ELR (cell line): Measurements from ENCODE around the gene PPIF.

Experiments used
- DNase-seq: peaks from one replicate; pipeline ENCODE4 v3.0.0-alpha.2; 2015; ENCODE audit warnings: low read depth

The PPIF gene

DNA sequence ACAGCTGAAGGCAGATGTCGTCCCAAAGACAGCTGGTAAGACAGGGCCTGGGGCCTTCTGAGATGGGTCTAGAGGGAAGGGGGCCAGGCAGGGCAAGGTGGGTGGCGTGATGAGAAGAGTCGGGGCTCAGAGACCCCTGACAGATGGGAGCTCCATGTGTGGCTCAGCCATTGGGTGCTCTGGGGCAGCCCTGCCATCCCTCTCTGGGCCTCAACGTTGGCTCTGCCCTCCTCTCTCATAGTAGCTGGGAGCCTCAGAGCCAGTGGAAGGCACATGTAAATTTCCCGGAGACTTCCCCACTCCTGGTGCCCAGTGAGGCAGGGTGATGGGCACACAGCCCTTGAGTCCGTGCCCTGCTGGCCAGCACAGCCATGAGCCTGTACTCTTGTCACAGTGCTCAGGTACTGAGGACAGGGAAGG lies 1.8 kb downstream of the PPIF start:
- no peak for DNase-seq

DNA sequence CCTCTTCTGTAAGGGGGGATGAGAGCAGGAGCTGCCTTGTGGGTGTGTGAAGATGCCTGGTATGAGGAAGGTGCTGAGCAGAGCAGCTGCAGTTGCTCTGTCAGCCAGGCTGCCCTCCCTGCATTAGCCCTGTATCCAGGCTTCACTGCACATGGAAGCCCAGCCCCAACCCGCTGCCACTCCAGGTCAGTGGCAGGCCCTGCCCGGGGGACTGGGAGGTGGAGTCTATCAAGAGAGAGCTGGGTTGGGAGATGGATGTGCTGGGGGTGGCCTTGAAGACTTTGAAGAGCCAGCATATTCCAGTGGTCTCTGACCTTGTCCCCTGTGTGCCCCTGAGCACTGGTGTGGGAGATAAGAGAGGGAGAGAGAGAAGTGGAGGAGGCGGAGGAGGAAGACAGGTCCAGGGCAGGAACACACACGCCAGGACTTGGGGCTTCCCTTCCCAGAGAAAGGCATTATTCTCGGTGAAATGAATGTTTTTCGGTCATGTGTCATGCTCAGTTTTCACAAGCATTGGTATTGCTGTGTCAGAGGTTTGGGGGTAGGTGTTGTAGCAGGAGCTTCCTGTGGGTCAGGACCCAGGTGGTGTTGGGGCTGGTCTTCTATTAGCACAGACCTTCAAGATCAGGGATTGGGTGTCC lies 2.6 kb downstream of the PPIF start:
- DNase-seq = no peak

DNA sequence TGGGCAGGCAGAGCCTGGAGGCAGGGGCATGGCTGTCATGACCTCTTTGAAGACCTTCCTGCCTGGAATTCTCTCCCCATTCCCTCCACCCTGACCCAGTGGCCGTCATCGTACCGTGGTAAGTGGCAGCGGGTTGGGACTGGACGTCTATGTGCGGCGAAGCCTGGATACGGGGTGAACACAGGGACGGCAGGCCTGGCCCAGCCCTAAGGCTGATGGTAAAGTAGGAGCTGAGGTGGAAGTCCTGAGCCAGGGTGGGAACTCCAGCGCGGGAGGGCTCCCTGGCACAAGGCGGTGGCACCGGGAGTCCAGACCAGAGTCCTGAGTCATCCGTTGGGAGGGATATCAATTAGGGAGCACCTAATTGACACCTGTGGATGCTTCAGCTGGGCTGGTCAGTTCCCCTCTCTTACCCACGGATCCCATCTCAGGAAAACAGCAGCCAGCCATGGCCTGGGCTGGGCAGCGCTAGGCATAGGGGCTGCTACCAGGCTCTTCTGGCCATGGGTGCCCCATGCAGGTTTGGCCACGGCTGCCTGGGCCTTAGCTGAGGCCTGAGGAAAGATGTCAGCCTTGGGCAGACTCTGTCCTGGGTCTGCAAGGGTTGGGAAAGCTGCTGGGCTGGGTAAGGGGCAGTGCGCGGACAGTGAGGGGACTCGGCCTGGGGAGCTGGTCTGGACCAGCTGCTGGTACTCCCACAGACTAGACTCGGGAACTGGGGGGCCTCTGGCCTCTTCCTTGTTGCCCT lies 3.3 kb downstream of the PPIF start:
- no peak for DNase-seq

DNA sequence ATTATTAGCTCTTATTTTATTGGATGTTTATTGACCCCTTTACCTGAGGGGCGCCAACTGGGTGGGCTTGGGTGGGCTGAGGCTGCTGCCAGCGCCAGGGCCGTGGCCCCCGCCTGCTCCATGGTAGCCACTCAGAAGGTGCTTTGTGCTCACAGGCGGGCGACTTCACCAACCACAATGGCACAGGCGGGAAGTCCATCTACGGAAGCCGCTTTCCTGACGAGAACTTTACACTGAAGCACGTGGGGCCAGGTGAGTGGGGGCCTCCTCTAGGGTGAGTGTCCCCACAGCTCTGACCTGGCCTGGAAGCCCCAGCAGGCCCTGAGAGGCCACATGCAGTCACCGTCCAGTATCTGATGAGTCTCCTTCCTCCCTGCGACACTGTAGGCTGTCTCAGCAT lies 4.1 kb downstream of the PPIF start:
- no peak for DNase-seq

DNA sequence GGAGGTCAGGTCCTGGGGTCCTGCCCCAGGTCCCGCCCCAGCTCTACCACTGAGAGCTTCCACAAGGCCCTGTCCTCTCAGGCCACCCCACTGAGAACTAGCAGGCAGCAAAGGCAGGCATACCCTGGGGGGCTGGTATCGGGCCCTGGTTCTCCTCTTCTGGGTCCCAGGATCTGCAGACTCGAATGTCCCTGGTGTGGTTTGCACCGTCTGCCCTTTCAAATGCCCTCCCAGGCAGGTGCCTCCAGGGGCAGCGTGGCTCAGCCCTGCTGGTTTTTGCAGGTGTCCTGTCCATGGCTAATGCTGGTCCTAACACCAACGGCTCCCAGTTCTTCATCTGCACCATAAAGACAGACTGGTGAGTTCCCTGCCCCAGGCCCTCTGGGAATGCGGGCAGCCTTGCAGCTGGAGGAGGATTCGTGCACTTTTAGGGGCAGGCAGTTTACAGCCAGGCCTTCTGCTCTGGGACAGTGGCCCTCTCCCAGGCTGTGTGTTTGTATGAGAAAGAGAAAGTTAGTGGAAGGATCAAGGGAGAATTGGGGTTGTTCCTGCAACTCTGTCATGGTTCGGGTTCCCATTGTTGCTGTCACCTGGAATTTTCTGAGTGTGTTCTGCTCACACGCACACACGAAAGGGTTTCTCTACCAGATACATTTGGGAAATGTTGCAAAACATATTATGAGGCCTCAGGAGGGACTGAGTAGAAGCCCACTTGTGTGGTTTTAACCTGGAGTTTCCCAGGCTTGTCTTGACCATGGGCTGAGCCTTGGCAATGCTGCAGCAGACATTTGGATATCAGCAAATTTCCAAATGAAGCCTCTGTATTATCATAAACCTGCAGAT lies 5.0 kb downstream of the PPIF start:
- no peak for DNase-seq

DNA sequence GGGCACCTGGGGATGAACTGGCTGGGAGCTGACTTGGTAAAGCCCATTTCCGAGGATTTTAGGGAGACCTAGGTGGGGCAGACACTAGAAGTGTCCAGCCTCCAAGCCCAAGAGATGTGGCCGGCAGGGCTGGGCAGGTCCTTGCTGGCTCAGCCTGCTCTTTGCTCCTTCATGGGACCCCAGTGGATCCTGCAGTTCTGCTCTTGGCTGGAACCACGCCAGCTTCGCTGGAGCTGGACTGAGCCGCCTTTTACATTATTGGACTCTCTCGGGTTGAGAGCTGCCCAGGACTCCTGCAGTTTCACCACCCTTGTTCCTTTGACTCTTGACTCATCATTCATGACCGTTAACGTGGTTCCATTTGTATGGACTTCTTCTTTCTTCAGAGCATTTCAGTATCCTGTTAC lies 5.7 kb downstream of the PPIF start:
- no peak for DNase-seq

DNA sequence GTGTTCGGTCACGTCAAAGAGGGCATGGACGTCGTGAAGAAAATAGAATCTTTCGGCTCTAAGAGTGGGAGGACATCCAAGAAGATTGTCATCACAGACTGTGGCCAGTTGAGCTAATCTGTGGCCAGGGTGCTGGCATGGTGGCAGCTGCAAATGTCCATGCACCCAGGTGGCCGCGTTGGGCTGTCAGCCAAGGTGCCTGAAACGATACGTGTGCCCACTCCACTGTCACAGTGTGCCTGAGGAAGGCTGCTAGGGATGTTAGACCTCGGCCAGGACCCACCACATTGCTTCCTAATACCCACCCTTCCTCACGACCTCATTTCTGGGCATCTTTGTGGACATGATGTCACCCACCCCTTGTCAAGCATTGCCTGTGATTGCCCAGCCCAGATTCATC lies 6.5 kb downstream of the PPIF start:
- no peak for DNase-seq

DNA sequence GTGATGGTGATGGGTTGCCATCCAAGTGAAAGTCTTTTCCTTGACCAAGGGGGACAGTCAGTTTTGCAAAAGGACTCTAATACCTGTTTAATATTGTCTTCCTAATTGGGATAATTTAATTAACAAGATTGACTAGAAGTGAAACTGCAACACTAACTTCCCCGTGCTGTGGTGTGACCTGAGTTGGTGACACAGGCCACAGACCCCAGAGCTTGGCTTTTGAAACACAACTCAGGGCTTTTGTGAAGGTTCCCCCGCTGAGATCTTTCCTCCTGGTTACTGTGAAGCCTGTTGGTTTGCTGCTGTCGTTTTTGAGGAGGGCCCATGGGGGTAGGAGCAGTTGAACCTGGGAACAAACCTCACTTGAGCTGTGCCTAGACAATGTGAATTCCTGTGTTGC lies 6.9 kb downstream of the PPIF start:
- DNase-seq = no peak

DNA sequence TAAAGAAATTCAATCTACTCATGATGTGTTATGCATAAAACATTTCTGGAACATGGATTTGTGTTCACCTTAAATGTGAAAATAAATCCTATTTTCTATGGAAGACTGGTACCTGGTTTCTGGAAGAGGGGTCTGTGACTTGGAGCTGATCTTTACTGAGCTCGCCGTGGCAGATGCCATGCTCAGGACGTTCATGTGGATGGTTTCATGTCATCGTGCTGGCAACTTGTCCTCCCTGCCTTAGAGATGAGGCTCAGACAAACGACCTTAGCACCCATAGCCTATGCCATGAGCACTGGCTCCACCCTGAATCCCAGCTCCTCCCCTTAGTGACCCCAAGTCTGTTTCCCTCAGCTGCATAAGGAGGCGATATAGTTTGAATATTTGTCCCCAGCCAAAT lies 7.3 kb downstream of the PPIF start:
- no peak for DNase-seq

DNA sequence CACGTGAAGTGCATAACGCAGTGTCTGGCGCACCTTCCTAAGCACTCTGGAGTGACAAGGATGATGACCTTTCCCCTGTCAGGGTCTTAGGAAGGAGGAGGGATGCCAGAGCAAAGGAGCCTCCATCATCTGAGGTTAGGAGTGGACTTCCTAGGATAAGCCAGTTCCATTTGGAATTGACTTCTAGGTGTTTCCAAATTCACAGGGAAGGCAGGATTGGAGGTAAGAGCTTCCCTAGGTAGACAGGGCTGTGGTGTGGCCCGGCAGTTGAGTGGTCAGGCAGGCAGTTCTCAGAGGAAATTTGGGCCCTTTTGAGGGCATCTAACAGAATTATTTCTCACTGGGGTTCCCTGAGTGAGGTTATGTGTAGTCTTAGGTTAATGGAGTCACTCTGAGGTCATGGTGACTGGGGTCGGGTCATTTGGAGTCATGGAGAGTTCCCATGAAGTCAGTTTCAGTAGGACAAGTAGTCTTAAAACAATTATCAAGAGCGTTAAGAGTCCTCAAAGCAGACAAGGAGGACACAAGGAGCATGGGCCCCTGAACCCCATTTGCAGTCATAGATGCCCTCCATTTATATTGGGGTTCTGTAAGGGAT lies 8.2 kb downstream of the PPIF start:
- DNase-seq = peak; percentile 37

DNA sequence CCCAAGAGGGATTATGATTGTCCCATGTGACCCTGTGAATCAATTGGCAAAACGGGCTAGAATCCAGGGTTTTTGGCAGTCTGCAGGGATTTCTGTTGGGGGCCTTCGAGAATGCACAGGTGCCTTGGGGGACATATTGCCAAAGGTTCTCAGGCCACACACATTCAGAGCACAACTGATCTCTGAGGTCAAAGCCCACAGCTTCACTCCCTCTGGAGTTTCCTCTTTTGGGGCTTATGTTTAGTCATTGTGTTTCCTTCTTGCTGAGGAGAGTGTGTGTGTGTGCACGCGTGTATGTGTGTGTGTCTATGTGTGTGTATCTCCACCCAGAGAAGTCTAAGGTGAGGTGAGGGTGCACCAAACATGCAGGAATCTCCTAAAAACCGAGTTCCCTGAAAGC lies 8.8 kb downstream of the PPIF start:
- no peak for DNase-seq

DNA sequence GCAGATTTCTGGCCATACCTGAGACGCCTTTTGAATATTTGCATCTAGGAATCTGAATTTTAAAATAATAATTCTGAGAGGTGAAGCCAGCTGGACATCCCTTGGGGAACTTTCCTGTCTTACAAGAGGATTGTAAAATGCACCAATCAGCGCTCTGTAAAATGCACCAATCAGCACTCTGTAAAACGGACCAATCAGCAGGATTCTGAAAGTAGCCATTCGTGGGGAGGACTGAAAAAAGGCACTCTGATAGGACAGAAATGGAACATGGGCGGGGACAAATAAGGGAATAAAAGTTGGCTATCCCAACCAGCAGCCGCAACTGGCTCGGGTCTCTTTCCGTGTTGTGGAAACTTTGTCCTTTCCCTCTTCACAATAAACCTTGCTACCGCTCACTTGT lies 9.9 kb downstream of the PPIF start:
- DNase-seq = no peak

DNA sequence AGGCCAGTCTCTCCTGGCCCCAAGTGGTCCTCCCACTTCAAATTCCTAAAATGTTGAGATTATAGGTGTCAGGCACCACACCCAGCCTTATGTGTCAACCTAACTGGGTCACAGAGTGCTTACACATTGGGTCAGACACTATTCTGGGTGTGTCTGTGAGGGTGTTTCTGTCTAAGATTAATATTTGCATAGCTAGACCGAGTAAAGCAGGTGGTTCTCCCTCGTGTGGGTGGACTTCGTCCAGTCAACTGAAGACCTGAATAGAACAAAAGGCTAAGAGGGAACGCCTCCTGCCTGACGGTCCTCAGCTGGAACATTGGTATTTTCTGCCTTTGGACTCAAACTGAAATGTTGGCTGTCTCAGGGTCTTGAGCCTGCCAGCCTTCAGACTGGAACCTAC lies 11.5 kb downstream of the PPIF start:
- no peak for DNase-seq

DNA sequence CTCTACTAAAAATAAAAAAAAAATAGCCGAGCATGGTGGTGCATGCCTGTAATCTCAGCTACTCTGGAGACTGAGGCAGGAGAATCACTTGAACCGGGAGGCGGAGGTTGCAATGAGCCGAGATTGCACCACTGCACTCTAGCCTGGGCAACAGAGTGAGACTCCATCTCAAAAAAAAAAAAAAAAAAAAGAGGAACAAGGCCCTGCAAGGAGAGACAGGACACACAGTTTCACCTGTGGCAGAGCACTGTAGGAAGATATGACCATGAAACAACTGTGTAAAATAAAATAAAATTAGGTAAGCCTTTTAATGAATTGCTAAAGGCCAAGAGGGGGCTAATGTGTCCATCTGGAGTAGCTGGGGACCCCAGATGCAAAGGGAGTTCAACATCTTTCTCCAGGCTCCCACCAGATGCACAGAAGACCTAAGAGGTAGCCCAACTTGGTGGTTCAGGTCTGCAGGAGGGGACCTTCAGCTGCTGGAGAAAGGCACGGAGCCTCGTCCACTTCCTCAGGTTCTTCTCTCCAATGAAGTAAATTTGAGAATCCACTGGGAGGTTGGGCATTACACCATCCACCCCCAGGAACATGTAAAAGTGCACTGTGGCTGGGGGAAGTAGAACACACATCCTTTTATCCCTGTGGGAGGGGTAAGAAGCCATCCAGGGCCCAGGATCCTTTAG lies 12.7 kb downstream of the PPIF start:
- DNase-seq = no peak

DNA sequence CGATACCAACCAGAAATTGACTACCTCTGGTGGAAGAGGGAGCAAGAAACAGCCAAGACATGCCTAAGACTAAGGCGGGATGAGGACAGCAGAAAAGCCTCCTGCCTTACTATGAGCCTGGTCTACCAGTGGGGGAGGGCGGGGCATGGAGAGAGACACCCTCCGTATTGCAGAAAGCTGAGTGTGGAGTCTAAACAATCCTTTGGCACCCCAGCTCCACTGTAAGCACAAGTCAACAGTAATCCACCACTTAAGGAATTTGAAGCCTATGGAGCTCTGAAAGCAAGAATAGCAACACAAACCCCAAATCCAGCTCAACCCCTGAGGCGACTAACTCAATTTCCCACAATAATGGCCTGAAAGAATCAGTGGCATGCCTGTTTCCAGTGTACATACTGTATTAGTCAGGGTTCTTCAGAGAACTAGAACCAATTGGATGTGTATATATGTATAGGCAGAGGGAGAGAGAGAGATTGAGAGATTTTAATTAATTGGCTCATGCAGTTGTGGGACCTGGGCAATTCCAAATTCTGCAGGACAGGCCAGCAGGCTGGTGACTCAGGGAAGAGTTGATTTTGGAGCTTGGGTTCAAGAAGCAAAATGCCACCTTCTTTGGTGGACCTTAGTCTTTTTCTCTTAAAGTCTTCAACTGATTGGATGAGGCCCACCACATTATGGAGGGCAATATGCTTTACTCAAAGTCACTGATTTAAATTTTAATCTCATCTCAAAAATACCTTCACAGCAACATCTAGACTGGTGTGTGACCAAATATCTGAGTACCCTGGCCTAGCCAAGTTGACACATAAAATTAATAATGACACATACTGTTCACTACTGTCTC lies 13.5 kb downstream of the PPIF start:
- DNase-seq = no peak

DNA sequence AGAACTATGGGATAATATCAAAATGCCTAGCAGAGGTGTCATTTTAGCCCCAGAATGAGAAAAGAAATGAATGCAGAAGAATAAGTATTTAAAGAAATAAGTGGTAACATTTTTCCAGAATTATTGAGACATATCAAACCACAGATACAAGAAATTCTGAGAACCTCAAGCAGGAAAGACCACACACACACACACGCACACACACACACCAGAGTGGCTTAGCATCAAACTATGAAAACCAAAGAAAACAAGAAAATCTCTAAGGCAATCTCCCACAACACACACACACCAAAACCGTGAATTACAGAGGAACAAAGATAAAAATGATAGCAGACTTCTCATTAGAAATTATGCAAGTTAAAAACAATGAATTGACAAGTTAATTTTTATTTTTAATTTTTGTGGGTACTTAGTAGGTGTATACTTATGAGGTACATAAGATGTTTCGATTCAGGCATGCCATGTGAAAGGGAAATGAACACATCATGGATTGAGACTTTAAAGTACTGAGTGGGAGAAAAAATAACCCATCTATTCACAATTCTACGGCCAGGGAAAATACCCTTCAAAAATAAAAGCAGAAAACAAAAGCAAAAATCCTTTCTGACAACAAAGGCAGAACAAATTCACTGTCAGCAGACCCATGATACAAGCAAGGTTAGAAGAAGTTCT lies 14.6 kb downstream of the PPIF start:
- DNase-seq = no peak

DNA sequence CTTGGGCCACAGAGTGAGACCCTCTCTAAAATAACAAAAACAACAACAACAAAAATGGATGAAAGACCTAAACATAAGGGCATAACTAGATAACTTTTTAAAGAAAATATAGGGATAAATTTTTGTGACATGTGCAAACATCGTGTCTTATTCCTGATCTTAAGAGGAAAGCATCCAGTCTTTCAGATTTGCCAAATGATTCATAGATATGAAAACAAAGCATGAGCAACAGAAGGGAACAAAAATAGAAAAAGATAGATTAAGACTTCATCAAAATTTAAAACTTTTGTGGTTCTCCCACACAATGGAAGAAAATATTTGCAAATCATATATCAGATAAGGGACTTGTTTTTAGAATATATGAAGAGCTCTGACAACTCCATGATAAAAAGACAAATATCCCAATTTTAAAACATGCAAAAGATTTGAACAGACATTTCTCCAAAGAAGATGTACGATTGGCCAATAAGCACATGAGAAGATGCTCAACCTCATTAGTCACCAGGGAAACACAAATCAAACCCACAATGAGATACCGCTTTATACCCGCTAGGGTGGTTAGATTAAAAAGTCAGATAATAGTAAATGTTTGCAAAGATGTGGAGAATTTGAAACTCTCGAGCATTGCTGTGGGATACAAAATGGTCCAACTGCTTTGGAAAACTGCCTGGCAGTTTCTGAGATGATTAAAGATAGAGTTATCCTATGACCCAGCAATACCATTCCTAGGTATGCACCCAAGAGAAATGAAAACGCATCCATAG lies 20.3 kb downstream of the PPIF start:
- DNase-seq = peak; percentile 61

DNA sequence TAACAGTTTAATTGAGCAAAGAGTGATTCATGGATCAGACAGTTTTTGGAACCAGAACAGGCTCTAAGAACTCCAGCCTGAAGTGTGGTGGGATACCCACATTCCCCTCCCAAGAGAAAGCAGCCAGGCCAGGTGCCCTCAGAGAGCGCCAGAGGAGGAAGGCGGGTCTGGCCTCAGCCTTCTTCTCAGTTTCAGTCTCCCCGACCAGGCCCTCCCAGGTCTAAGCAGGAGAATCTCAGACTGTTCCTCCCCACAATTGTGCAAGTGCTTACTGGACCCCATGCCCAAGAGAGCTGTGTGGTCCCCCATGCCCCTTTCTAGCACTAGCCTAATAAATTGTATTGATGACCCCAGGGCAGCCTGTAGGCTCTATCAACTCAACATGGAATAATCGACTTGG lies 25.6 kb downstream of the PPIF start:
- DNase-seq = no peak

DNA sequence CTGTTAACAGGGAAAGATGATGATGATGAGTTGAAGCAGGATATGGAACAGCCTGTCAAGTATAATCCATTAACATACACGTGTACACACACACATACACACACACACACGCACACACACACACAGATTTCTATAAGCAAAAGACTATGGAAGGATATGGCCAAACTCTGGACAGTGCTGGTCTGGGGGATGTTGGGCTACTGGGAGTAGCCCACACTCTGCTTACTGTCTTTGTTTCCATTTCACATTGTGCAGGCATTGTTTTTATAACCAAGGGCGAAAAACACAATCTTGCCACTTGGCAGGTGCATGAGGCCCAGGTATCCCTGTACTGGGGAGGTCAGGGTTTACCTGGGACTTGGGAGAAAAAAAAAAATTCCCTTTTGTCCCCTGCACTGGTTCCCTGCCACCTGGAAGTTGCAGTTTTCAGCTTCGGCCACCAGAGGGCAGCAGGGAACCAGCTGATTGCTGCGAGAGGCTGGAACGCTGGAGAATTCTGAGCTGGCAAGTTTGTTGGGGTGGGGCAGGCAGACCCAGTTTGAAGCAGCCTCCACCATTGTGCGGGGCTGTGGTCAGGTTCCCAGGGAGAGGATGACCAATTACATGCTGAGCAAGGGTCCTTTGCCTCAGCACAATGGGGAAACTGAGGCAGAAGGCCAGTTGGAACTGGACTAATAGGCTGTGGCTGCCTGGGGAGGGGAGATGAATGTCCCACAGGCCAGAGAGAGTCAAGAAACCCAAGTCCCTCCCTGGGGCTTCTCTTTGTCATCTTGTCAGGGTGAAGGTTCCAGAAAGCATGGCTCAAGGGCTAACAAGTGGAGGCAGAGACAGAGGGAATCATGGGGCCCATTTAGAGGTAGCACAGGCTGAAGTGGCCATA lies 27.3 kb downstream of the PPIF start:
- peak; percentile 77 for DNase-seq
